ENCODE measurements around the gene CPSF4.

Gene CPSF4

DNA sequence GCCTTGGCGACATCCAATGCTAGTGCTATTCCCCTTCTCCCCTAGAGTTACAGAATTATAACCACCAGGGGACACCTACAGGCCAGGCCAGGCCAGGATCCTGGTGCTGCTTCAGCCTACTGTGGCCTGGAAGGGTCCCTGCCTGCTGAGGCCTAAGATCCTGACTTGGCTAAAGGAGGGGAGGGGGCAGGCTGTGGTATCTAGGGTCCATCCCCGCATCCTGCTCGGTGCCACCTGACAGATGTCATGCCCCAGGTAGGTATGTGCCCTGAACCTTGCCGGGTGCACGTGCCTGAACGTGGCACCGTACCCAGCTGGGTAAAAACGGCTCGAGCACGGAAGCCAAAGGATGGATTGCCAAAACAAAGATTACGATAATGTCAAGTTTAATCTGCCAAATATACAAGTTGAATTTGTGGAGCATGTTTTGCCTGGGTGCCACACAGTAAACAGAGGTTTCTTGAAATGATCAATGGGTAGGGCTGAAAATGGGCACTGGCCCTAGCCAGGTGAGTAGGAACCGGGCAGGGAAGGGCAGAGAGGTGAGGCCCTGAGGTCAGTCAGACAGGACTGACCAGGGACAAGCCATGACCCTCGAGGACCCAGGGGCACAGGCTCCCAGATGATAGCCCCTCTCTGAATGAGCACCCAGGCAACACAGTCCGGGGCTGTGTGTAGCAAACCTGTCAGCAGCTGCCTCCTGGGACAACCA lies 43.0 kb upstream of the CPSF4 start:
- Histone ChIP-seq H3K9me3 (ENCODE audit: low read depth, low read length) (no peaks in the 10 kb centered on the region), H3K27ac (no peak overlapping the region), H3K9ac (ENCODE audit: insufficient read length) (no peak overlapping the region), H3K36me3 (ENCODE audit: insufficient read depth, low read length) (peaks cover 43% of the 10 kb centered on the region), H3K4me3 (no peak overlapping the region)
- no peak for DNase-seq (ENCODE audit: low read depth, low spot score)
- TF ChIP-seq EZH2 (IDR thresholded peaks at IDR 0.05) (no peak), FOXP2 (optimal IDR thresholded peaks at IDR 0.05; ENCODE audit: control extremely low read depth, extremely low read length, insufficient read depth) (no peak), POLR2AphosphoS5 (IDR thresholded peaks at IDR 0.05; ENCODE audit: borderline replicate concordance, low read depth, low read length) (no peak)

DNA sequence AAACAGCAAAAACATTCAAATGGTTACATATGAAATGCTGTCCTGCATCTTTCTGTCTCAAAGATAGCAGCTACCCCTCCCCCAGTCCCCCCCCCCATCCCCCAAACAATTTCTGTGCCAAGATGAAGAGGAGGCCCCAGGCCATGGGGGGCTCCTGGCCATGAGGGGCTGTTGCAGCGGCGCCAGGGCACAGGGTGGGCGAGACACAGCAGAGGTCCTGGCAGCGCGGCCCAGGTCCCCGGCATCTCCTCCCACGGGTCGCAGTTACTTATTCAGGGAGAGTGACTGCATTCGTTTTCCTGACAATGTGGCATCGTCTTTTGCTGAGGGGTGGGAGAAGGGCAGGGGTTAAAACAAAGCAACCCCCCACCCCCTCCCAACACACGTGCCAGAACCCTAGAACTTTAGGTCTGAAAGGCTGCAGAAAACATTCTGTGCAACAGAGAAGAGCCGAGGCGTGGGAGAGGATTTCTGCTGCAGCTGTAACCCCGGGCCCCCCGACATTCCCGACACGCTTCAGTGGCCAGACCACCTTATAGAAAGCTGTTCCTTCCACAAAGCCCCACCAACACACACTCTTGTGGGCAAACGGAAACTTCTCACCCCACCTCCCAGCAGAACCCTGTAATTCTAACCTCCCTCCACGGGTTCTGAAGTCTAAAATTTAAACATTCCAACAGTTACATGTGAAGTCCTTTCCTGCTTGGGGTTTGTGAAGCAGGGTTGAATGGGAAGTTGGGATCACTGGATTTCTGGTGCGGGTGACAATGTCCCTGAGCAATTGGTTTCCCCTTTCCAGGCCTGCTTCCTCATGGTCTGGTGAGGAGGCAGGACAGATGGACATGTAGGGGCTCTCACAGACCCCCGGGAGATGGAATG lies 42.1 kb upstream of the CPSF4 start:
- Histone ChIP-seq H3K9ac (ENCODE audit: insufficient read length) (no peak overlapping the region), H3K27ac (no peak overlapping the region), H3K36me3 (ENCODE audit: insufficient read depth, low read length) (peaks cover 52% of the 10 kb centered on the region), H3K9me3 (ENCODE audit: low read depth, low read length) (no peaks in the 10 kb centered on the region), H3K4me3 (no peak overlapping the region)
- TF ChIP-seq EZH2 (IDR thresholded peaks at IDR 0.05) (no peak), FOXP2 (optimal IDR thresholded peaks at IDR 0.05; ENCODE audit: control extremely low read depth, extremely low read length, insufficient read depth) (no peak), POLR2AphosphoS5 (IDR thresholded peaks at IDR 0.05; ENCODE audit: borderline replicate concordance, low read depth, low read length) (no peak)
- DNase-seq (ENCODE audit: low read depth, low spot score), result no peak

DNA sequence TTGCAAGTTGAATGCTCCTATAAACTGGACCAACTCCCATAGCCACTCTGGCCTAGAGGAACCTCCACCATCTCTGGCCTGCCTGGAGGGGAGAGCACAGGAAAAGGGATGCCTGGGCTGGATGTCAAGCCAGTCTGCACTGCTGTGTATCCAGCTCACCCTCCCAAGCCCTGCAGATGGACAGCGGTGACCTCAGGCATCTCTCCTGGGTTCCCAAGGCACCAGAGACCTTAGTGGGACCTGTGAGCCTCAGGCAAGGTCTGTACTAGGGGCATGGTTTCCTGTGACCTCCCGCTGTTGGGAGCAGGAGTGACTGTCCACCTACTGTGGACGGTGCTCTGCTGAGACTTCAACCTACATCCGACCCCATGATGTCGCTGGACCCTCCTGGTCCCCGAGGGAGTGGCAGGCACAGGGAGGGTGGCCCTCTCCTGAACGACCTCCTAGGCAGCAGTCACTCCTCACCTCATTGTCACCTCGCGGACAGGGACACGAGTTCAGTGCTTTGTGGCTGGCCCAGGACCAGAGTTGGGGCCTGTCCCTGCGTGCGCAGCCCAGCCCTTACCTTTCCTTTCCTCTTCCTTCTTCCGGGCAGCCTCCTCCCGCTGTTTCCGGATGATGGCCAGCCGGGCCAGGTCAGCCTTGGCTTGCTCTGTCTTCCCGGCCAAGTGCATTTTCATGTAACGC lies 41.3 kb upstream of the CPSF4 start:
- Histone ChIP-seq H3K36me3 (ENCODE audit: insufficient read depth, low read length) (peaks cover 58% of the 10 kb centered on the region), H3K9me3 (ENCODE audit: low read depth, low read length) (no peaks in the 10 kb centered on the region)
- DNase-seq (ENCODE audit: low read depth, low spot score), result no peak

DNA sequence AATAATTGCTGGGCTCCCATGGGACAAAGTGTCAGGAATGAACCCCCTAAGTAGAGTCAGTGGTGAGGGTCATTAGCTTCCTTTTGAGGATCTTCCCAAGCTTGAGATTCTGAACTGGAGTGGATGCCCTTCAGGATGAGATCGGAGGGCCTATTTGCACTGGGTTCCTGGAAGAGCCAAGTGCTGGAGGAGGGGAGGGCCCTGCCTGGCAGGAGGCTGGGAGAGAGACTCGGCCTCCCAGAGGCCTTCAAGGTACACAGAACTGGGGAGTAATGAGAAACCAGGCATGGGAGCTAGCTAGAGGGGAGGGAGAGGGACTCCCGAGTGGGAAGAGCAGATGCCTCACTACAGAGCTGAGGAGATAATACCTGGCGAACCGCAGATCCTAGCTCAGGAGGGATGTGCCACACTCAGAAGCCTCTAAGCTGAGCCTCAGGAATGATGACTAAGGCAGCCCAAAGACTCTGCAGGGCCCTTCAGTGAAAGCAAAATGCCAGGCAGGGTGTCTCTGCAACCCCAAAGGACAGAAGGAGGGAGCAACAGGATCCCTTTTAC lies 39.8 kb upstream of the CPSF4 start:
- no peak for DNase-seq (ENCODE audit: low read depth, low spot score)
- Histone ChIP-seq H3K36me3 (ENCODE audit: insufficient read depth, low read length) (peaks cover 70% of the 10 kb centered on the region), H3K27ac (no peak overlapping the region), H3K9ac (ENCODE audit: insufficient read length) (no peak overlapping the region), H3K9me3 (ENCODE audit: low read depth, low read length) (no peaks in the 10 kb centered on the region), H3K4me3 (no peak overlapping the region)
- TF ChIP-seq EZH2 (IDR thresholded peaks at IDR 0.05) (no peak), FOXP2 (optimal IDR thresholded peaks at IDR 0.05; ENCODE audit: control extremely low read depth, extremely low read length, insufficient read depth) (no peak), POLR2AphosphoS5 (IDR thresholded peaks at IDR 0.05; ENCODE audit: borderline replicate concordance, low read depth, low read length) (no peak; the same call in 1 of the 2 replicates)

More for the DNA sequence above, 41.3 kb upstream of the CPSF4 start:
- no peak for TF ChIP-seq FOXP2 (optimal IDR thresholded peaks at IDR 0.05; ENCODE audit: control extremely low read depth, extremely low read length, insufficient read depth)
- no peak for TF ChIP-seq EZH2 (IDR thresholded peaks at IDR 0.05)
- no peak; the same call in 1 of the 2 replicates for TF ChIP-seq POLR2AphosphoS5 (IDR thresholded peaks at IDR 0.05; ENCODE audit: borderline replicate concordance, low read depth, low read length)
- H3K4me3 ChIP-seq, result no peak overlapping the region
- no peak overlapping the region for H3K9ac ChIP-seq (ENCODE audit: insufficient read length)
- no peak overlapping the region for H3K27ac ChIP-seq

DNA sequence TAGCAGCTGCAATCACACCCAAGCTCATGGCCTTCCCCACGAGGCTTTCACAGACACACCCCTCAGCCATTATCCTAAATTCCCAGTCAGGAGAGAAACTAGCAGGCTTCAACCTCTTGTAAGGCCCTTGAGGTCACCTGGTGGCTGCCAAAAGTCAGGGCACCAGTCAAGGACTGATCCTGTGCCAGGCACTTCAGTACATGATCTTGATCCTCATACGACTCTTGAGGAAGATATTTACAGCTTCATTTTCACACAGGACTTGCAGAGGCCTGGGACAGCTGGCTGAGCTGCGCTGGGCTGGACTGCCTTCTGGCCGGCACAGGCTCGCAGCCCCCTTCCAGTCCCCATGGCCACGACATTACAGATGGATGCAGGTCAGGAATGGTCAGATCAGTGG lies 39.1 kb upstream of the CPSF4 start:
- H3K9me3 ChIP-seq (ENCODE audit: low read depth, low read length), result no peaks in the 10 kb centered on the region
- H3K4me3 ChIP-seq, result no peak overlapping the region
- peaks cover 73% of the 10 kb centered on the region for H3K36me3 ChIP-seq (ENCODE audit: insufficient read depth, low read length)
- DNase-seq (ENCODE audit: low read depth, low spot score), result no peak
- H3K27ac ChIP-seq, result no peak overlapping the region
- H3K9ac ChIP-seq (ENCODE audit: insufficient read length), result no peak overlapping the region
- no peak for TF ChIP-seq FOXP2 (optimal IDR thresholded peaks at IDR 0.05; ENCODE audit: control extremely low read depth, extremely low read length, insufficient read depth)
- no peak for TF ChIP-seq POLR2AphosphoS5 (IDR thresholded peaks at IDR 0.05; ENCODE audit: borderline replicate concordance, low read depth, low read length)
- TF ChIP-seq EZH2 (IDR thresholded peaks at IDR 0.05), result no peak

DNA sequence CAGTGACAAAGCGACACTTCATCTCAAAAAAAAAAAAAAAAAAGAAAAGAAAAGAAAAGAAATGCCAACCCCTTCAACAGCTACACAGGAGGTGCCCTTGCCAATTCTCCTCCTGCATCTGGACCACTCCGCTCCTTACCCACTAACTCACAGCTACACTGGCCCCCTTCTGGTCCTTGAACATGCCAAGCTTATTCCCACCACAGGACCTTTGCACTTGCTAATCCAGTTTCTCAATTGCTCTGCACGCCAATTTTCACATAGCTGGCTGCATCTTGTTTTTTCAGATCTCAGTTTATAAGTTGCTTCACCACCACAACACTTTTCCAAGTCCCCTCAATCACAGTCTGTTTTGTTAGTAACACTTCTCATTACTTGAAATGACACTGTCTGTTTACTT lies 35.9 kb upstream of the CPSF4 start:
- Histone ChIP-seq H3K36me3 (ENCODE audit: insufficient read depth, low read length) (peaks cover 67% of the 10 kb centered on the region), H3K27ac (no peak overlapping the region), H3K9ac (ENCODE audit: insufficient read length) (no peak overlapping the region), H3K9me3 (ENCODE audit: low read depth, low read length) (no peaks in the 10 kb centered on the region), H3K4me3 (no peak overlapping the region)
- TF ChIP-seq EZH2 (IDR thresholded peaks at IDR 0.05) (no peak), FOXP2 (optimal IDR thresholded peaks at IDR 0.05; ENCODE audit: control extremely low read depth, extremely low read length, insufficient read depth) (no peak), POLR2AphosphoS5 (IDR thresholded peaks at IDR 0.05; ENCODE audit: borderline replicate concordance, low read depth, low read length) (no peak)
- no peak for DNase-seq (ENCODE audit: low read depth, low spot score)

DNA sequence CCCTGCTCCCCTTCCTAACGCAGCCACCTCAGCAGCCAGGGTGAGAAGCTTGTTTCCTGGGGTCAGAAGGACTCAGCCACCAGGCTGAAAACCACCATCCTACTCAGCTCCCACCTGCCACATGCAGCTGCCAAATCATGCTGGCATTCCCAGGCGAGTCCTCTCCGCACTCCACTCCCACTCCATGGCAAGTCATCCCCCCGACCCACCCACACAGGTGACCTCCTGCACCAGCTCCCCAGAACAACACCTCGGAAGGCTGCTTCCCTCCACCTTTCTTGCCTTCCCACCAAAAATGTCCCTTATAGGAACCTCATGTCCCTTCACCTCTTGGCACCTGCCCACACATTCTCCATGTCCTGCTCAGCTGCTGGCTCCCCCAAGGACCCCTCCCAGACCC lies 35.0 kb upstream of the CPSF4 start:
- H3K27ac ChIP-seq, result no peak overlapping the region
- TF ChIP-seq FOXP2 (optimal IDR thresholded peaks at IDR 0.05; ENCODE audit: control extremely low read depth, extremely low read length, insufficient read depth) (no peak), EZH2 (IDR thresholded peaks at IDR 0.05) (no peak), POLR2AphosphoS5 (IDR thresholded peaks at IDR 0.05; ENCODE audit: borderline replicate concordance, low read depth, low read length) (no peak)
- no peak overlapping the region for H3K4me3 ChIP-seq
- H3K9ac ChIP-seq (ENCODE audit: insufficient read length), result no peak overlapping the region
- no peaks in the 10 kb centered on the region for H3K9me3 ChIP-seq (ENCODE audit: low read depth, low read length)
- DNase-seq (ENCODE audit: low read depth, low spot score), result no peak
- H3K36me3 ChIP-seq (ENCODE audit: insufficient read depth, low read length), result peaks cover 58% of the 10 kb centered on the region

Data from SK-N-MC (cell line).